HEK293T (cell line): Measurements from ENCODE around the gene GSTM3.

ENCODE experiments used
- CTCF ChIA-PET: fragments of 350-600 bp; formaldehyde crosslinking; extraction: SDS; loops from one replicate; lab custom pipeline; 2021; ENCODE audit warnings: antibody characterized with exemption, inconsistent platforms; lab: Yijun Ruan, JAX
- POLR2A ChIA-PET: fragments of 350-600 bp; formaldehyde crosslinking; extraction: SDS; loops from one replicate; lab custom pipeline; 2020; ENCODE audit warnings: antibody characterized with exemption, inconsistent platforms; lab: Yijun Ruan, JAX
- DNase-seq: peaks from one replicate; pipeline ENCODE4 v3.0.0; 2012; ENCODE audit warnings: mixed read lengths; ENCODE audit errors: extremely low spot score
- ARNT ChIP-seq: fragments of 450-650 bp; IDR thresholded peaks from 2 replicates; pipeline ENCODE4 v1.6.1; 2017; ENCODE audit warnings: mild to moderate bottlenecking
- BHLHE40 ChIP-seq: fragments of 450-650 bp; IDR thresholded peaks from 2 replicates; pipeline ENCODE4 v1.6.1; 2016; ENCODE audit warnings: mild to moderate bottlenecking, moderate library complexity, borderline replicate concordance
- CTBP1 ChIP-seq: fragments of 450-650 bp; IDR thresholded peaks from 2 replicates; pipeline ENCODE4 v1.6.1; 2016; ENCODE audit warnings: borderline replicate concordance
- ELF4 ChIP-seq: fragments of 450-650 bp; IDR thresholded peaks from 2 replicates; pipeline ENCODE4 v1.6.1; 2017; ENCODE audit warnings: antibody characterized with exemption
- FOXA1 ChIP-seq: fragments of 450-650 bp; IDR thresholded peaks from 2 replicates; pipeline ENCODE4 v1.6.1; 2016; ENCODE audit warnings: mild to moderate bottlenecking
- FOXK2 ChIP-seq: fragments of 450-650 bp; IDR thresholded peaks from 2 replicates; pipeline ENCODE4 v1.6.1; 2016; ENCODE audit warnings: mild to moderate bottlenecking
- FOXM1 ChIP-seq: fragments of 450-650 bp; IDR thresholded peaks from 2 replicates; pipeline ENCODE4 v1.6.1; 2017; ENCODE audit warnings: mild to moderate bottlenecking, borderline replicate concordance
- HDGF ChIP-seq: fragments of 450-650 bp; IDR thresholded peaks from 2 replicates; pipeline ENCODE4 v1.6.1; 2017; ENCODE audit warnings: antibody characterized with exemption, borderline replicate concordance
- L3MBTL2 ChIP-seq: fragments of 450-650 bp; conservative IDR thresholded peaks from 2 replicates; pipeline ENCODE4 v1.6.1; 2016; ENCODE audit warnings: mild to moderate bottlenecking
- LEF1 ChIP-seq: fragments of 450-650 bp; IDR thresholded peaks from 2 replicates; pipeline ENCODE4 v1.6.1; 2017; ENCODE audit warnings: mild to moderate bottlenecking, borderline replicate concordance
- NFRKB ChIP-seq: fragments of 450-650 bp; IDR thresholded peaks from 2 replicates; pipeline ENCODE4 v1.6.1; 2016; ENCODE audit warnings: mild to moderate bottlenecking, moderate library complexity
- SP1 ChIP-seq: fragments of 450-650 bp; IDR thresholded peaks from 2 replicates; pipeline ENCODE4 v1.6.1; 2017
- SUZ12 ChIP-seq: fragments of 450-650 bp; IDR thresholded peaks from 2 replicates; pipeline ENCODE4 v1.6.1; 2016; ENCODE audit warnings: mild to moderate bottlenecking
- TARDBP ChIP-seq: fragments of 450-650 bp; IDR thresholded peaks from 2 replicates; pipeline ENCODE4 v1.6.1; 2016
- ZNF384 ChIP-seq: fragments of 450-650 bp; IDR thresholded peaks from 2 replicates; pipeline ENCODE4 v1.6.1; 2016
- TF ChIP-seq, protein P1 (sequence below): fragments of 450-650 bp; IDR thresholded peaks from 2 replicates; pipeline ENCODE4 v1.6.1; 2016

The GSTM3 gene

DNA sequence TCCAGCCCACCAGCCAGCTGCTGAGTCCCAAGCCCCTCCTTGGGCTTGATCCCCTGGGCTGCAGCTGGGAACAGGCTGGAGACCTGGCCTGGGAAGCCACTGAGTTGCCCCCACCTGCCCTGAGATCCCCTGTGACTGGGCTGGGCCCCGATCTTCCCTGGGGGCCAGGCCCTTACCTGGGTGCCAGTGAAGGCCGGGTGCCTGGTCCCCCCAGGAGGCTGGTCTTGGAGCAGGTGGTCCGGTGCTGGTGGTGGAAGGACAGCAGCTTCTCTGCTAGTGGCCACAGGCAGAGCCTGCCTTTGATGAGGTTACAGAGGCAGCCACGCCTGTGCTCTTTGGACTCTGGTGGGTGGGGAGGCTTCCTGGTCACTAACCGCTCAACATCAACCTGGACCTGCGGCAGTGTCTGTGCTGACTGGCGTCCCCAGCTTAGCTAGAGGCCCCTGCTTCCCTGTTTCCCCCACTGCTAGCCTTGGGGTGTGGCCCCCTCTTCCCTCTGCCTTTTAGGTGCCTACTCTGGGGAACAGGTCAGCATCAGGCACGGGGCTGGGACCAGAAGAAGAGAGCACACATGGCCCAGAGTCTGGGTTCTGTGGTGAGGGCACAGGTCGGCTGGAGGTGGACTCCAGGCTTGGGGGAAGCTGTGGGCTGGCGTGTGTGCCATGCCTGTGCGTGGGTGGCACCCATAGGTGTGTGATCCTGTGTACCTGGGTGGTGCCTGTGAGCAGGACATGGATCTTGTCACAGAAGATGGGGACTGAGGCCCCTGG, 23.0 kb upstream of the GSTM3 start, which contains the start of gene EPS8L3:
EPS8L3 (minus strand) TSS at position 278 of the 770 bp plus-strand sequence. CDS start 2,174 bp downstream, outside the sequence.
- no peak for DNase-seq
- CTCF ChIA-PET, result no interaction called here
- no peak for TF ChIP-seq TARDBP
- no peak for TF ChIP-seq SP1
- no peak for TF ChIP-seq CTBP1
- no peak for TF ChIP-seq FOXA1
- no peak for TF ChIP-seq SUZ12
- TF ChIP-seq, protein P1, sequence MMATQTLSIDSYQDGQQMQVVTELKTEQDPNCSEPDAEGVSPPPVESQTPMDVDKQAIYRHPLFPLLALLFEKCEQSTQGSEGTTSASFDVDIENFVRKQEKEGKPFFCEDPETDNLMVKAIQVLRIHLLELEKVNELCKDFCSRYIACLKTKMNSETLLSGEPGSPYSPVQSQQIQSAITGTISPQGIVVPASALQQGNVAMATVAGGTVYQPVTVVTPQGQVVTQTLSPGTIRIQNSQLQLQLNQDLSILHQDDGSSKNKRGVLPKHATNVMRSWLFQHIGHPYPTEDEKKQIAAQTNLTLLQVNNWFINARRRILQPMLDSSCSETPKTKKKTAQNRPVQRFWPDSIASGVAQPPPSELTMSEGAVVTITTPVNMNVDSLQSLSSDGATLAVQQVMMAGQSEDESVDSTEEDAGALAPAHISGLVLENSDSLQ, result no peak
- no peak for TF ChIP-seq FOXK2
- TF ChIP-seq NFRKB, result no peak
- TF ChIP-seq L3MBTL2, result no peak
- TF ChIP-seq LEF1, result no peak
- TF ChIP-seq ELF4, result no peak
- no peak for TF ChIP-seq FOXM1
- POLR2A ChIA-PET, result interaction anchor here (1.3 kb wide), 1 partner anchor 221 kb away, joined by 3 read pairs; the partner anchor contains the start of gene AHCYL1

DNA sequence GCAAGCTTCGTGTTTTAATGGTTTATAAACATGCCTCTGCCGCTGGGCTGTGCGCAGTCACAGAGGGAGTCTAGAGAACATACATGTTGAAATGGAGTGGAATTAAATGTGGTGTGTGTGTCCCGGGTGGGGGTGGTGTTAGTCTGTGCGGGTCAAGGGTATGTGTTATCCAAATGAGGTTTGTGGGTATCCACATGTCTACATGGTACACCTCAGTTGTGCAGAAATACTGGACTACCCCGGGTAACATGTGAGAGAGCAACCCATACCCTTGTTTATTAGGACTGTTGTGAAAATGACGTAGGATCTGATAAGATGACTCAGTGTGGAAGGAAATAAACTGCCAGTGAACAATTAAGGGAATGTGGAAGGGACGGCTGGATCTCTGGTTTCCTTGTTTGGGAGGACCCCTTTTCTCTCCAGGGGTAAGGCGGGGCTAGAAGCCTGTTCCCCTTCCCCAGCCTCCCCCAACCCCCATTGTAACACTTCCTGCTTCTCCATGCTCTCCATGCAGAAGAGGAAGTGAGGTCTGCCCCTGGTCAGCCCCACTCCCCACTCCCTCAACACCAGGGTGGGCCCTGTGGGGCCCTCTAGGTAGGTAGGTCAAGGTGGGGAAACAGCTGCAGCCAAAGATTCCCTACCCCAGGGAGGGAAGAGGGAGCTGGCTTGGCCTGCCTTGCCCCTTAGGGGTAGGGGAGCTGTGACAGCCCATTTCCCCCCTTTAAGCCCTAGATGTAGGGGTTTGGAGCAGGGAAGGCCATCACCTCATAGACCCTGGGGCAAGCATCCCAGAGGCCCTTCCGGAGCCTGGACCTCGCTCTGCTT, 22.2 kb upstream of the GSTM3 start:
- CTCF ChIA-PET, result no interaction called here
- TF ChIP-seq, protein P1, result no peak
- TF ChIP-seq L3MBTL2 (no peak), FOXA1 (no peak), ZNF384 (no peak), ARNT (no peak), NFRKB (no peak), BHLHE40 (no peak), LEF1 (no peak), SUZ12 (no peak), ELF4 (no peak), HDGF (no peak), SP1 (no peak), TARDBP (no peak), FOXM1 (no peak), CTBP1 (no peak), FOXK2 (no peak)
- no peak for DNase-seq
- POLR2A ChIA-PET, result interaction anchor here (1.3 kb wide), 1 partner anchor 222 kb away, joined by 3 read pairs; the partner anchor contains the start of gene AHCYL1

DNA sequence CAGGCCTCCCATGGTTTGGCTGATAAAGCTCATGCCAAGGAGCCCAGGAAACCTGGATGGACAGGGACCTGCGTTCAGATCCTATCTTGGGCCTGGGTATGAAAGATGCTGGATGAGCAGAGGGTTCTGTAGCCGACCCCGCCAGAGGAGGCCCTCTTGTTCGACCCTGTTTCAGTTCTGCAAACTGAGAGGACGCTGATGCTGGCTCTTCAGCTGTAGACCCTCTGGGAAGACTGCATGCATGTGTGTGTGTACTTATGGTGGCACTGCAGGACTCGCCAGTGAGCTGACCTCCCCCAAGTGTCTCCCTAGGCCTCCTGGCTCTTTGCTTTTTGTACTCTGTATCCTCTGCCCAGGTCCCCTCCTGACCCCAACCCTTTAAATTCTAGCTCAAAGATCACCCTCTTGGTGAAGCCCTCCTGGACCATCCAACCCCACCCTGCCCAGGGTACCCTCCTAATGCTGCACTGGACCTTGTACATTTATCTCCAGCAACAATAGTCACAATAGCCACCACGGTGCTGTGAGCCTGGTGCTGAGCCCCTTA, 21.3 kb upstream of the GSTM3 start:
- CTCF ChIA-PET, result interaction anchor here (0.9 kb wide), 1 partner anchor 124 kb away, joined by 3 read pairs; no protein-coding TSS in a partner anchor
- TF ChIP-seq FOXA1 (no peak), ARNT (no peak), SUZ12 (no peak), BHLHE40 (no peak)
- POLR2A ChIA-PET, result no interaction called here
- no peak for DNase-seq

DNA sequence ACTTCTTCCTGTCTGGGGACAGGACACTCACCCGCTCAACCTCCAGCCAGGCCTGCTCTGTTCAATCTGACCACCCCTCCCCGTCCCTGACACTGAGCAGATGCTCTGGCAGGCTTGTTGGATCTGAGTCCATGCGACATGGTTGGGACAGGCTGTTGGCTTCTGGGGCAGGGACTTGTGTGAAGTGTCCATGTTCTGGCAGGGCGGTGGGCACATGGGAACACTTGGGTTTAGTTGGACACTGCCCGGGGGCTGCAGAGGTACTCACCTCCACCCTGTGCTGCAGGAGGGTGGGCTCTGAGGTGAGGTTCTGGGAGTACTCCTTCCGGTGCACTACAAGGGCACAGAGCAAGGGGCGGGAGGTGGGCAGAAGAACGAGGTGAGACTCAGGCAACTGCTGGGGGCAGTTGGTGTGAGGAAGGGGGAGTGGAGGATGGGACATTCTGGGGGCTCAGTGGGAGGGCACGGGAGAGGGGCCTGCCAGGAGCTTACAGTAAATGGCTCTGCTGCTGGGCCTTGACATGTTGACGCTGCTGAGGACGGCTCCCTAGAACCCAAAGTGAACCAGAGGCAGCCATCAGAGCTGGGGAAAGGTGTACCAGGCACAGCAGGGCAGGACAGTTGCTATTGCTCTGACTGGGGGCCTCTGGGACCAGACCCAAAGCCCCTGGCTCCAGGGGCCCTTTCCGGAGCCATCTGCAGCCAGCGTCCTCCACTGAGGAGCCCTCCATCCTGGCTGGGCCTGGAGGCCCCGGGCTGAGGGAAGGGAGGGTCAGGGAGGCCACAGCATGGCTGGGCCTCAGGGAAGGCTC, 20.6 kb upstream of the GSTM3 start:
- no peak for TF ChIP-seq FOXM1
- no peak for TF ChIP-seq L3MBTL2
- DNase-seq, result no peak
- ChIA-PET CTCF (interaction anchor here (0.6 to 0.9 kb wide), 2 partner anchors 14 to 123 kb away, joined by 3 read pairs; no protein-coding TSS in a partner anchor), POLR2A (no interaction called here)

DNA sequence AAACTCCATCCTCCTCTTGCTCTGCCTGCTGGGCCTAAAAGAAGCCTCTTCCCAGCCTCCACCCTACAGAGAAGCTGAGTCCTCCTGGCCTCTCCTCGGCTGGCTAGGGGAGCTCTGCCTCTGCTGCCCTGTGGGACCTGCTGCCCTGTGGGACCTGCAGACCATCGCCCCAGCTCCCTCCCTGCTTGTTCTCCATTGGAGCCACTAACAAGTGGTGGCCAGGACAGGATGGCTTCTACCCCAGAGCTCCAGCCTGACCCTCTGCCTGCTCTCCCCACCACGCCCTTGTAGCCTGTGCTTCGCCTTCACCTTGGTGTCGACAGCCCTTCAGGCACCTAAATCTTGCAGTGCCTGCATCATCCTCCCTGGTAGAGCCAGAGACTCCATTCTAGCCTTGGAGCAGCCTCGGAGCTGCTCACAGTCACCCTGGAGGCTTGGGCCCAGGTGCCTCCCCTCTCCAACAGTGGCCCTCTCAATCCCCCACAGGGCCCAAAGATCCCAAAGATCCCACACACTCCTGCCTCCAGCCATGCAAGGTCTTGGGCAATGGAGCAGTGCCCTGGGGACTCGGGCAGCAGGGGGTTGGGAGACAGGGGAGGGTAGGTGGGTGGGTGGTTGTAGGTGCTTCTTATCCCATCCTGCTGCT, 19.9 kb upstream of the GSTM3 start:
- TF ChIP-seq FOXA1 (no peak), FOXM1 (no peak), NFRKB (no peak), HDGF (no peak), SP1 (no peak), LEF1 (no peak)
- ChIA-PET POLR2A (no interaction called here), CTCF (interaction anchor here (0.6 kb wide), 1 partner anchor 14 kb away, joined by 3 read pairs; no protein-coding TSS in a partner anchor)
- no peak for DNase-seq
